H1 (cell line): Measurements from ENCODE around the gene CBFA2T2. TPM values are rescaled to one million over a fixed set of nuclear protein-coding genes. Genes with fewer than 3 reads are reported as not detected.

Source experiments
- KDM4A ChIP-seq: IDR thresholded peaks from one replicate; pipeline ENCODE4 v1.7.1; 2012; ENCODE audit warnings: low read depth, mild to moderate bottlenecking, moderate library complexity, low read length, inconsistent platforms; ENCODE audit not compliant: severe bottlenecking
- PHF8 ChIP-seq: fragments of 200-600 bp; sonication (generic); conservative IDR thresholded peaks from 2 replicates; pipeline ENCODE4 v1.7.1; 2012; ENCODE audit warnings: low read depth, mild to moderate bottlenecking, inconsistent platforms, low read length, moderate library complexity
- POLR2A ChIP-seq, 2 experiments: IDR thresholded peaks; 1 replicate in 1 of 2; 2 replicates in 1 of 2; pipeline ENCODE4 v1.6.1; 2011; ENCODE audit warnings: low read depth in 2 of 2, low read length in 2 of 2, mild to moderate bottlenecking in 2 of 2; ENCODE audit errors: control extremely low read depth in 1 of 2
- POLR2AphosphoS5 ChIP-seq: IDR thresholded peaks from 2 replicates; pipeline ENCODE4 v1.6.1; 2011; ENCODE audit warnings: low read depth, low read length
- RFX5 ChIP-seq: IDR thresholded peaks from 2 replicates; pipeline ENCODE4 v1.6.1; 2011; ENCODE audit warnings: low read depth, low read length, improper control_type of control experiment, borderline replicate concordance
- polyA plus RNA-seq, 7 experiments: library from polyadenylated mRNA; depleted of rRNA in 3 of 7; stranded (reverse) in 5 of 7; unstranded in 2 of 7; fragments of >200 nt in 5 of 7; fragments of 200-250 nt in 2 of 7; gene quantifications; 1 replicate in 5 of 7; 2 replicates in 1 of 7; 4 replicates in 1 of 7; pipeline versions ENCODE4 v1.2.1 to v1.2.3, GENCODE V29; 2011 to 2013; ENCODE audit warnings: missing spikeins in 2 of 7, mixed read lengths in 2 of 7
- total RNA-seq: library from RNA; stranded (reverse); fragmentation: NEBNext Ultra II Directional; extraction: Animal tissue kit (Norgen Biotek cat#: 25700); gene quantifications from 2 replicates; pipeline ENCODE4 v1.2.1, GENCODE V29; 2021
- TF ChIP-seq, protein P1 (sequence below), 3 experiments: IDR thresholded peaks; 1 replicate in 2 of 3; 2 replicates in 1 of 3; pipeline versions ENCODE4 v1.5.1 to v1.6.1; 2011; ENCODE audit warnings: low read length in 3 of 3, mild to moderate bottlenecking in 3 of 3, inconsistent platforms in 2 of 3, low read depth in 1 of 3, moderate library complexity in 1 of 3; ENCODE audit not compliant: insufficient read depth in 1 of 3; ENCODE audit errors: control extremely low read depth in 1 of 3

CBFA2T2 gene
- total and polyA plus RNA-seq, 2 of the 8 experiments (the other 6 are each of a cell fraction or from before 2014, with no cell fraction given), result 11.6 to 12.9 TPM

GRCh38 chr20:33541074-33541473, 51.2 kb downstream of the CBFA2T2 start (continued):
- TF ChIP-seq, protein P1, sequence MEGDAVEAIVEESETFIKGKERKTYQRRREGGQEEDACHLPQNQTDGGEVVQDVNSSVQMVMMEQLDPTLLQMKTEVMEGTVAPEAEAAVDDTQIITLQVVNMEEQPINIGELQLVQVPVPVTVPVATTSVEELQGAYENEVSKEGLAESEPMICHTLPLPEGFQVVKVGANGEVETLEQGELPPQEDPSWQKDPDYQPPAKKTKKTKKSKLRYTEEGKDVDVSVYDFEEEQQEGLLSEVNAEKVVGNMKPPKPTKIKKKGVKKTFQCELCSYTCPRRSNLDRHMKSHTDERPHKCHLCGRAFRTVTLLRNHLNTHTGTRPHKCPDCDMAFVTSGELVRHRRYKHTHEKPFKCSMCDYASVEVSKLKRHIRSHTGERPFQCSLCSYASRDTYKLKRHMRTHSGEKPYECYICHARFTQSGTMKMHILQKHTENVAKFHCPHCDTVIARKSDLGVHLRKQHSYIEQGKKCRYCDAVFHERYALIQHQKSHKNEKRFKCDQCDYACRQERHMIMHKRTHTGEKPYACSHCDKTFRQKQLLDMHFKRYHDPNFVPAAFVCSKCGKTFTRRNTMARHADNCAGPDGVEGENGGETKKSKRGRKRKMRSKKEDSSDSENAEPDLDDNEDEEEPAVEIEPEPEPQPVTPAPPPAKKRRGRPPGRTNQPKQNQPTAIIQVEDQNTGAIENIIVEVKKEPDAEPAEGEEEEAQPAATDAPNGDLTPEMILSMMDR (IDR thresholded peaks at IDR 0.05; ENCODE audit: control extremely low read depth in 1 of 3, insufficient read depth in 1 of 3, low read depth in 1 of 3, low read length in 3 of 3), result no peak
- TF ChIP-seq POLR2A (IDR thresholded peaks at IDR 0.05; ENCODE audit: control extremely low read depth in 1 of 2, low read depth in 2 of 2, low read length in 2 of 2) (no peak), POLR2AphosphoS5 (no peak), KDM4A (no peak), RFX5 (no peak), PHF8 (no peak)
